Karpas-422 (cell line): ENCODE measurements around the gene PITPNM2. TPM values are rescaled to one million over a fixed set of nuclear protein-coding genes. Genes with fewer than 3 reads are reported as not detected.

Experiments used
- DNase-seq: peaks from one replicate; pipeline ENCODE4 v3.0.0-alpha.2; 2015
- H2AFZ ChIP-seq: fragments of 200-600 bp; sonication (generic); 2 replicates; pipeline ENCODE4 v1.6.1; 2014; ENCODE audit warnings: antibody characterized with exemption, low read length, mixed read lengths
- H3K27ac ChIP-seq: fragments of 200-600 bp; sonication (generic); 2 replicates; pipeline ENCODE4 v1.5.1; 2014; ENCODE audit warnings: mild to moderate bottlenecking, low read length, moderate library complexity
- H3K27me3 ChIP-seq: fragments of 200-600 bp; sonication (generic); 2 replicates; pipeline ENCODE4 v1.6.1; 2014; ENCODE audit warnings: low read length, mixed read lengths
- H3K36me3 ChIP-seq: fragments of 200-600 bp; sonication (generic); 2 replicates; pipeline ENCODE4 v1.6.1; 2014; ENCODE audit warnings: low read length, mixed read lengths; ENCODE audit not compliant: insufficient read depth
- H3K4me1 ChIP-seq: fragments of 200-600 bp; sonication (generic); 2 replicates; pipeline ENCODE4 v1.6.1; 2014; ENCODE audit warnings: mild to moderate bottlenecking, low read length, mixed read lengths
- H3K4me2 ChIP-seq: fragments of 200-600 bp; sonication (generic); 2 replicates; pipeline ENCODE4 v1.6.1; 2014; ENCODE audit warnings: low read length, low read depth, mild to moderate bottlenecking; ENCODE audit not compliant: poor library complexity, severe bottlenecking
- H3K4me3 ChIP-seq: fragments of 200-600 bp; sonication (generic); 2 replicates; pipeline ENCODE4 v1.5.1; 2014; ENCODE audit warnings: mild to moderate bottlenecking, antibody characterized with exemption, low read length, mixed read lengths
- H3K79me2 ChIP-seq: fragments of 200-600 bp; sonication (generic); 2 replicates; pipeline ENCODE4 v1.6.1; 2014; ENCODE audit warnings: mild to moderate bottlenecking, low read length, mixed read lengths
- H3K9ac ChIP-seq: fragments of 200-600 bp; sonication (generic); 2 replicates; pipeline ENCODE4 v1.6.0; 2014; ENCODE audit warnings: low read length
- H3K9me2 ChIP-seq: fragments of 200-600 bp; sonication (generic), shearing (Covaris generic); replicated peaks from 2 replicates; pipeline ENCODE4 v1.6.0; 2014; ENCODE audit warnings: mild to moderate bottlenecking, low read length, moderate library complexity; ENCODE audit not compliant: insufficient read depth
- H3K9me3 ChIP-seq: fragments of 300-700, 200-600 bp; sonication (generic); 2 replicates; pipeline ENCODE4 v1.6.1; 2014; ENCODE audit warnings: low read length, mixed read lengths
- H4K20me1 ChIP-seq: fragments of 200-600 bp; sonication (generic); 2 replicates; pipeline ENCODE4 v1.6.1; 2014; ENCODE audit warnings: mild to moderate bottlenecking, antibody characterized with exemption, low read length, low read depth; ENCODE audit not compliant: insufficient read depth
- total RNA-seq: library from RNA; depleted of rRNA; stranded (reverse); fragments of >200 nt; shearing (Covaris generic); gene quantifications from 2 replicates; pipeline ENCODE4 v1.2.3, GENCODE V29; 2014; ENCODE audit warnings: low replicate concordance; rRNA removed

PITPNM2 gene
- 0.04 and 0.19 TPM in 2 replicates for total RNA-seq

DNA sequence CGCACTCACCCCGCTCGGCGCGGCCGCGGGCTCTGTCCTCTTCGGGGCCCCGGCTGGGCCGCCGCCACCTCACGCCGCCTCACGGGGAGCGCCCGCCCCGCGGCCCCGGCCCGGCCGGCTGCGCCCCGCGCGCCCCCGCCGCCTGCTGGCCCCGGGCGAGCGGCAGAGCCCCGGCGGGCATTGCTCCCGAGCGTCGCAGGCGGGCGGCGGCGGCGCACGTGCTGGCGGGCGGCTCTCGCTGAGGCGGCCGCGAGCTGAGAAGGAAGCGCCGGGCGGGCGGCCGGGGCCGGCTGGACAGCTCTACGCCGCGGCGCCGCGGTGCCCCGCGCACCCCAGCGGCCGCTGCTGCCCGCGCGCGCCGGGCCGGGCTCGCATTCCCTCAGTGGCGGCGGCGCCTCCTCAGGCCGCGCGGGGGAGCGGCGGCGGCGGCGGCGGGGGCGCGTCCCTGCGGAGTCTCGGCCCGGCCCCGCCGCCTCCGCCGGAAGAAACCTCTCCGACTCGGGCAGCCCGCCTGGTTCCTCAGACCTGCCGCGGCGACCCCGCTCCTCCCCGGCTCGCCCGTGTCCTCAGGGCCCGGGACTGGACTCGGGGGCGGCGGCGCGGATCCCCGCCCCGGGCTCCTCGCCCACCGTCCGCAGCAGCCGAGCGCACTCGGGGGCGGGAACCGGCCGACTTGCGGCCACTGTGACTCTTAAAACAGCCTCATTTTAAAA lies at the start of gene PITPNM2:
Gene PITPNM2, minus strand, starts transcription at position 347 of the 713 bp plus-strand sequence. CDS start 116,500 bp downstream, outside the sequence.
- peak within 1 kb of the TSS; percentile 35; the same call in 1 of the 2 replicates for H3K9ac ChIP-seq
- no peak within 1 kb of the TSS for H3K27ac ChIP-seq
- no peak within 1 kb of the TSS for H2AFZ ChIP-seq
- no peaks in the 10 kb centered on the region for H3K9me3 ChIP-seq
- H3K9me2 ChIP-seq: no peaks in the 10 kb centered on the region
- peak; percentile 47 for DNase-seq
- H3K4me1 ChIP-seq: peaks cover 15% of the 10 kb centered on the region
- peak within 1 kb of the TSS; percentile 46 for H3K4me2 ChIP-seq
- H3K27me3 ChIP-seq: no peaks in the 10 kb centered on the region
- H4K20me1 ChIP-seq: no peaks in the 10 kb centered on the region
- H3K79me2 ChIP-seq: no peaks in the 10 kb centered on the region
- peak within 1 kb of the TSS; percentile 30; the same call in 1 of the 2 replicates for H3K4me3 ChIP-seq
- H3K36me3 ChIP-seq: peaks cover 8% of the 10 kb centered on the region; the same call in 1 of the 2 replicates

- Histone ChIP-seq H3K79me2 (no peaks in the 10 kb centered on the region), H4K20me1 (no peaks in the 10 kb centered on the region), H3K36me3 (peaks cover 33% of the 10 kb centered on the region), H3K9me2 (no peaks in the 10 kb centered on the region), H3K9ac (no peak overlapping the region), H3K4me3 (no peak overlapping the region), H3K27me3 (no peaks in the 10 kb centered on the region), H3K9me3 (no peaks in the 10 kb centered on the region), H3K27ac (no peak overlapping the region), H3K4me1 (no peaks in the 10 kb centered on the region), H2AFZ (no peak overlapping the region), H3K4me2 (no peak overlapping the region)
- DNase-seq: no peak
These were observed 49.5 kb upstream of the PITPNM2 start for GRCh38 chr12:123200414-123200813.

GRCh38 chr12:123199936-123200335 lies 49.0 kb upstream of the PITPNM2 start:
- no peak overlapping the region for H2AFZ ChIP-seq
- no peaks in the 10 kb centered on the region for H3K79me2 ChIP-seq
- H4K20me1 ChIP-seq: no peaks in the 10 kb centered on the region
- no peaks in the 10 kb centered on the region for H3K9me2 ChIP-seq
- no peak overlapping the region for H3K27ac ChIP-seq
- peaks cover 30% of the 10 kb centered on the region for H3K36me3 ChIP-seq
- no peaks in the 10 kb centered on the region for H3K4me1 ChIP-seq
- H3K4me3 ChIP-seq: no peak overlapping the region
- DNase-seq: no peak
- no peaks in the 10 kb centered on the region for H3K27me3 ChIP-seq
- H3K4me2 ChIP-seq: no peak overlapping the region
- H3K9ac ChIP-seq: no peak overlapping the region
- H3K9me3 ChIP-seq: no peaks in the 10 kb centered on the region

DNA sequence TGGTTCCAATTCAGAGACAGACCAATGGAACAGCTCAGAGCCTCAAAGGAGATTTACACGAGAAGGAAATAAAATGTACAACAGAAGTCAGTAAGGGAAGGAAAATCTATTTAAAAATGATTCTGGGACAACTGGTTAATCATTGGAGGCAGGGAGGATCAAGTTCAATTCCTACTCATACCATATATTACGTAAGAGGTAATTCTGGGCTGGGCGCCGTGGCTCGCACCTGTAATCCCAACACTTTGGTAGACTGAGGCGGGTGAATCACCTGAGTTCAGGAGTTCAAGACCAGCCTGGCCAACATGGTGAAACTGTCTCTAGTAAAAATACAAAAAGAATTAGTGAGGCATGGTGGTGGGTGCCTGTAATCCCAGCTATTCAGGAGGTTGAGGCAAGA lies 36.7 kb upstream of the PITPNM2 start:
- Histone ChIP-seq H3K9me2 (no peaks in the 10 kb centered on the region), H3K36me3 (peaks cover 27% of the 10 kb centered on the region), H3K4me3 (no peak overlapping the region), H3K27me3 (no peaks in the 10 kb centered on the region), H3K27ac (no peak overlapping the region), H3K9me3 (no peaks in the 10 kb centered on the region), H4K20me1 (no peaks in the 10 kb centered on the region), H3K4me1 (no peaks in the 10 kb centered on the region), H3K79me2 (0 out of 2 replicates have a peak, but pooled peaks cover 12% of the 10 kb centered on the region), H3K4me2 (no peak overlapping the region), H2AFZ (no peak overlapping the region), H3K9ac (no peak overlapping the region)
- DNase-seq: no peak

- peak; percentile 63 for DNase-seq
- Histone ChIP-seq H3K9me3 (no peaks in the 10 kb centered on the region), H3K27me3 (no peaks in the 10 kb centered on the region), H2AFZ (no peak overlapping the region), H3K36me3 (peaks cover 46% of the 10 kb centered on the region), H4K20me1 (no peaks in the 10 kb centered on the region), H3K4me1 (peaks cover 25% of the 10 kb centered on the region), H3K79me2 (peaks cover 9% of the 10 kb centered on the region), H3K9ac (no peak overlapping the region), H3K9me2 (no peaks in the 10 kb centered on the region), H3K4me2 (peak overlapping the region; percentile 42), H3K27ac (peak overlapping the region; percentile 72), H3K4me3 (no peak overlapping the region)
These were observed 29.3 kb upstream of the PITPNM2 start for GRCh38 chr12:123180171-123180570.

DNA sequence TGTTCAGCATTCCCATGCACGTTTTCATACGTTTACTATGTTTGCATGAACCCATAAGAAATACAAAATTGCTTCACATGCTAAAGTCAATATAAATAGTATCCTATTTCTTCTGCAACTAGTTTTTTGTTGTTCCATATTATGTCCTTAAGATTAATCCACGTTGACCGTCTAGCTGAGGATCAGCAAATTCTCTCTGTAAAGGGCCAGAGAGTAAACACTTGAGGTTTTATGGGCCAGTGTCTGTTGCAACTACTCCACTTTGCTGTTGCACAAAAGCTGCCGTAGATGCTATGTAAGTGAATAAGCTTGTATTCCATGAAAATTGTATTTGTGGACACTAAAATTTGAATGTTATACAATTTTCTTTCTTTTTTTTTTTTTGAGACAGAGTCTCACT lies 21.1 kb upstream of the PITPNM2 start:
- no peaks in the 10 kb centered on the region for H3K9me3 ChIP-seq
- no peak overlapping the region for H2AFZ ChIP-seq
- no peak overlapping the region for H3K27ac ChIP-seq
- H3K79me2 ChIP-seq: no peaks in the 10 kb centered on the region; the same call in 1 of the 2 replicates
- no peaks in the 10 kb centered on the region for H3K27me3 ChIP-seq
- H3K4me3 ChIP-seq: no peak overlapping the region
- no peak overlapping the region for H3K9ac ChIP-seq
- no peak for DNase-seq
- H3K4me1 ChIP-seq: peaks cover 3% of the 10 kb centered on the region; the same call in 1 of the 2 replicates
- H3K4me2 ChIP-seq: no peak overlapping the region
- H3K36me3 ChIP-seq: peaks cover 24% of the 10 kb centered on the region
- no peaks in the 10 kb centered on the region for H3K9me2 ChIP-seq
- H4K20me1 ChIP-seq: no peaks in the 10 kb centered on the region

DNA sequence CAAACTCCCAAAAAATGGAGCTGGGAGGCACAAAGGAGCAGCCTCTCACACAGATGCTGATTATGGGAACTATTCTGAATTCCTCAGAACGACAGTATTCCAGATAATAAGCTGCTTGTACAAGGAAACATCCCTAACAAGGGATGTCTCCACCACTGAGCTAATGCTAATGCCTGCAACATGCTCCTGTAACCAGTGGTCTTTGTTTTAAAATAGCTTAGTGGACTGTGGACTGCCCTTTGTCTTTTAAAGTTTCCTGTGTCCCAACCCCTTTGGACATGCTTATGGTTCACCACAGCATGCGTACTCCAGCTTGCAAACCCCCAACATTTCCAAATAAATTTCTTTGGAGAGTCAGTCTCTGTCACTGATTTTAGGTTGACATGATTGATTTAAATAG lies 16.4 kb upstream of the PITPNM2 start:
- no peaks in the 10 kb centered on the region for H3K27me3 ChIP-seq
- no peaks in the 10 kb centered on the region for H3K9me3 ChIP-seq
- H3K4me1 ChIP-seq: peaks cover 18% of the 10 kb centered on the region
- no peak overlapping the region for H3K9ac ChIP-seq
- no peak overlapping the region for H3K4me2 ChIP-seq
- H3K4me3 ChIP-seq: no peak overlapping the region
- peaks cover 38% of the 10 kb centered on the region; the same call in 1 of the 2 replicates for H3K36me3 ChIP-seq
- no peak for DNase-seq
- H2AFZ ChIP-seq: no peak overlapping the region
- no peak overlapping the region for H3K27ac ChIP-seq
- H4K20me1 ChIP-seq: no peaks in the 10 kb centered on the region
- no peaks in the 10 kb centered on the region for H3K79me2 ChIP-seq
- no peaks in the 10 kb centered on the region for H3K9me2 ChIP-seq

GRCh38 chr12:123165537-123165936 lies 14.6 kb upstream of the PITPNM2 start:
- Histone ChIP-seq H3K27me3 (no peaks in the 10 kb centered on the region), H3K9me2 (no peaks in the 10 kb centered on the region), H3K4me3 (no peak overlapping the region), H4K20me1 (no peaks in the 10 kb centered on the region), H3K79me2 (no peaks in the 10 kb centered on the region), H2AFZ (no peak overlapping the region), H3K4me2 (no peak overlapping the region), H3K9me3 (no peaks in the 10 kb centered on the region), H3K4me1 (peaks cover 18% of the 10 kb centered on the region), H3K27ac (no peak overlapping the region), H3K36me3 (peaks cover 43% of the 10 kb centered on the region; the same call in 1 of the 2 replicates), H3K9ac (no peak overlapping the region)
- no peak for DNase-seq
